ENCODE results near the gene RUFY3. TPM values are rescaled to one million over a fixed set of nuclear protein-coding genes. Genes with fewer than 3 reads are reported as not detected.

Gene RUFY3
- polyA plus RNA-seq, 3 donors = 11.1 to 37.3 (median 12.5) TPM

- Histone ChIP-seq H2AFZ (ENCODE audit: insufficient read depth, low read depth, low read length, poor library complexity, severe bottlenecking) (no peak overlapping the region), H3K4me1 (ENCODE audit: control insufficient read depth in 1 of 2, insufficient read depth in 2 of 2, low read length in 2 of 2) (peaks cover 5% of the 10 kb centered on the region in 2 donors), H3K79me2 (ENCODE audit: insufficient read depth, low read length) (peaks cover 28% of the 10 kb centered on the region), H3K27me3 (ENCODE audit: control insufficient read depth in 2 of 2, insufficient read depth in 2 of 2, low read length in 2 of 2) (no peaks in the 10 kb centered on the region), H3K27ac (ENCODE audit: low read depth in 1 of 2, low read length in 2 of 2) (no peak overlapping the region), H3K4me3 (replicated peaks in 1 of 3; ENCODE audit: low read depth in 2 of 3, low read length in 3 of 3) (peak overlapping the region; percentile 21 to 41 (median 29)), H3K36me3 (replicated peaks in 1 of 2; ENCODE audit: control insufficient read depth in 1 of 2, insufficient read depth in 2 of 2, low read length in 2 of 2) (peaks cover 2 to 24% of the 10 kb centered on the region in 2 donors), H3K4me2 (replicated peaks; ENCODE audit: extremely low read depth, low read length, poor library complexity, severe bottlenecking) (peak overlapping the region; percentile 35), H3K9me3 (replicated peaks in 1 of 2; ENCODE audit: control insufficient read depth in 1 of 2, insufficient read depth in 1 of 2, low read length in 2 of 2) (no peaks in the 10 kb centered on the region), H3K9ac (ENCODE audit: insufficient read depth, low read length, poor library complexity, severe bottlenecking) (no peak overlapping the region), H4K20me1 (ENCODE audit: insufficient read depth, low read length) (peaks cover 3% of the 10 kb centered on the region)
- peak overlapping the region; percentile 47 to 84 for H3K4me3 Mint-ChIP-seq
- no peak for TF ChIP-seq CTCF (IDR thresholded peaks at IDR 0.05)
- H3K36me3 Mint-ChIP-seq = peaks cover 18 to 23% of the 10 kb centered on the region in 2 donors
- DNase-seq = no peak
- H3K9me3 Mint-ChIP-seq = peaks cover 0 to 5% (median 0%) of the 10 kb centered on the region in 7 donors
- H3K27ac Mint-ChIP-seq = peak overlapping the region in 1 of 7 donors; percentile 51
- H3K4me1 Mint-ChIP-seq = peaks cover 24% of the 10 kb centered on the region
- no peaks in the 10 kb centered on the region for H3K27me3 Mint-ChIP-seq (ENCODE audit: low read depth in 3 of 3)
- intact Hi-C loops (cut with micrococcal nuclease) = loop anchor here in 1 of 2 donors (10.0 kb wide), 1 partner anchor 55 kb away; no protein-coding TSS in a partner anchor
These were observed 37.9 kb downstream of the RUFY3 start for GRCh38 chr4:70759627-70760026.

GRCh38 chr4:70760662-70761061 is 38.9 kb downstream of the RUFY3 start:
- TF ChIP-seq CTCF (IDR thresholded peaks at IDR 0.05) = no peak
- H3K27ac Mint-ChIP-seq = no peak overlapping the region
- DNase-seq = no peak
- intact Hi-C loops (cut with micrococcal nuclease) = no loop called here
- peaks cover 23 to 25% of the 10 kb centered on the region in 2 donors for H3K36me3 Mint-ChIP-seq
- H3K4me3 Mint-ChIP-seq = no peak overlapping the region
- no peak overlapping the region for H3K9ac ChIP-seq (ENCODE audit: insufficient read depth, low read length, poor library complexity, severe bottlenecking)
- H4K20me1 ChIP-seq (ENCODE audit: insufficient read depth, low read length) = peaks cover 3% of the 10 kb centered on the region
- no peaks in the 10 kb centered on the region for H3K27me3 ChIP-seq (ENCODE audit: control insufficient read depth in 2 of 2, insufficient read depth in 2 of 2, low read length in 2 of 2)
- WGBS (ENCODE audit: insufficient coverage) = no CpG with 5 or more reads among the region's 1 CpG
- no peak overlapping the region for H3K4me3 ChIP-seq (replicated peaks in 1 of 3; ENCODE audit: low read depth in 2 of 3, low read length in 3 of 3)
- no peak overlapping the region for H3K4me2 ChIP-seq (replicated peaks; ENCODE audit: extremely low read depth, low read length, poor library complexity, severe bottlenecking)
- no peaks in the 10 kb centered on the region for H3K27me3 Mint-ChIP-seq (ENCODE audit: low read depth in 3 of 3)
- H3K4me1 ChIP-seq (ENCODE audit: control insufficient read depth in 1 of 2, insufficient read depth in 2 of 2, low read length in 2 of 2) = no peaks in the 10 kb centered on the region
- peaks cover 16% of the 10 kb centered on the region for H3K4me1 Mint-ChIP-seq
- H3K9me3 ChIP-seq (replicated peaks in 1 of 2; ENCODE audit: control insufficient read depth in 1 of 2, insufficient read depth in 1 of 2, low read length in 2 of 2) = no peaks in the 10 kb centered on the region
- peaks cover 5 to 30% of the 10 kb centered on the region in 2 donors for H3K36me3 ChIP-seq (replicated peaks in 1 of 2; ENCODE audit: control insufficient read depth in 1 of 2, insufficient read depth in 2 of 2, low read length in 2 of 2)
- H3K79me2 ChIP-seq (ENCODE audit: insufficient read depth, low read length) = peaks cover 22% of the 10 kb centered on the region
- H3K27ac ChIP-seq (ENCODE audit: low read depth in 1 of 2, low read length in 2 of 2) = no peak overlapping the region
- peaks cover 0 to 5% (median 1%) of the 10 kb centered on the region in 7 donors for H3K9me3 Mint-ChIP-seq
- H2AFZ ChIP-seq (ENCODE audit: insufficient read depth, low read depth, low read length, poor library complexity, severe bottlenecking) = no peak overlapping the region

Measured in CD14-positive monocyte (primary cell).